Measurements from ENCODE around the gene ANKS1B. TPM values are rescaled to one million over a fixed set of nuclear protein-coding genes. Genes with fewer than 3 reads are reported as not detected.
"Not testable (repeated sequence)": the region's sequence is repeated elsewhere in the genome, so short reads cannot be mapped to it uniquely, and the experiment has no call there.

The ANKS1B gene
- total and polyA plus RNA-seq, 7 donors = 1.0 to 57.3 (median 30.1) TPM; not detected in 1

GRCh38 chr12:99714921-99715320 is 269.8 kb downstream of the ANKS1B start:
- DNase-seq; H3K27me3 ChIP-seq; H3K9me3 ChIP-seq; intact Hi-C loops (cut with DNase I); H3K4me1 ChIP-seq; H3K36me3 ChIP-seq; H3K27ac ChIP-seq; H3K4me3 ChIP-seq: not testable (repeated sequence)
- WGBS, 2 donors = 87 to 92% methylated on average over 4 of the region's 4 CpGs

DNA sequence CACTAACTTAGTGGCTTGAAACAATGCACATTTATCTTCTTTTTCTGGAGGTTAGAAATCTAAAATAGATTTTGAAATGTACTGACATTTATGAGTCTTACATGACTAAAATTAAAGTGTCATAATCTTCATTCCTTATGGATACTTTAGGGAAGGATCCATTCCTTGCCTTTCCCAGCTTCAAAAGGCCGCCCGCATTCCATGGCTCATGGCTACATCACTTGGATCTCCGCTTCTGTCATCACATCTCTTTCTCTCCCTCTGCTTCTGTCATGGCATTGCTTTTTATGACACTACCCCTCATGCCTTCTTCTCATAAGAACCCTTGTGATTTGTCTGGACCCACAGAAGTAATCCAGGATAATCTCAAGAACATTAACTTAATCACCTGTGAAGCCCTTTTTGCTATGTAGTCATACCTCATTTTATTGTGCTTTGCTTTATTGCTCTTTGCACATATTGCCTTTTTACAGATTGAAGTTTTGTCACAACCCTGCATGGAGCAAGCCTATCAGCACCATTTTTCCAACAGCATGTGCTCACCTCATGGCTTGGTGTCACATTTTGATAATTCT is 270.7 kb downstream of the ANKS1B start:
- H3K36me3 ChIP-seq = no peaks in the 10 kb centered on the region
- no peak for DNase-seq
- H3K27me3 ChIP-seq = no peaks in the 10 kb centered on the region
- no peak overlapping the region for H3K4me3 ChIP-seq
- no peaks in the 10 kb centered on the region for H3K4me1 ChIP-seq
- intact Hi-C loops (cut with DNase I) = no loop called here
- TF ChIP-seq POLR2A (IDR thresholded peaks at IDR 0.05) (no peak), EP300 (IDR thresholded peaks at IDR 0.05) (no peak), CTCF (IDR thresholded peaks at IDR 0.05) (no peak), POLR2AphosphoS5 (IDR thresholded peaks at IDR 0.05) (no peak)
- WGBS, 2 donors = 79 to 97% methylated on average over 3 of the region's 3 CpGs
- H3K27ac ChIP-seq = no peak overlapping the region
- no peaks in the 10 kb centered on the region for H3K9me3 ChIP-seq

GRCh38 chr12:99712281-99712680 is 272.5 kb downstream of the ANKS1B start:
- H3K27me3 ChIP-seq = no peaks in the 10 kb centered on the region
- TF ChIP-seq POLR2A (IDR thresholded peaks at IDR 0.05) (no peak), POLR2AphosphoS5 (IDR thresholded peaks at IDR 0.05) (no peak), CTCF (IDR thresholded peaks at IDR 0.05) (no peak), EP300 (IDR thresholded peaks at IDR 0.05) (no peak)
- no peaks in the 10 kb centered on the region for H3K4me1 ChIP-seq
- intact Hi-C loops (cut with DNase I) = no loop called here
- DNase-seq = no peak
- H3K4me3 ChIP-seq = no peak overlapping the region
- H3K36me3 ChIP-seq = no peaks in the 10 kb centered on the region
- no peak overlapping the region for H3K27ac ChIP-seq
- no peaks in the 10 kb centered on the region for H3K9me3 ChIP-seq

GRCh38 chr12:99711246-99711645 is 273.5 kb downstream of the ANKS1B start:
- intact Hi-C loops (cut with DNase I) = no loop called here
- WGBS, 2 donors = 70 to 74% methylated on average over 1 of the region's 1 CpG

GRCh38 chr12:99709619-99710018 is 275.1 kb downstream of the ANKS1B start:
- intact Hi-C loops (cut with DNase I) = no loop called here
- Histone ChIP-seq H3K9me3 (no peaks in the 10 kb centered on the region), H3K4me3 (no peak overlapping the region), H3K27me3 (no peaks in the 10 kb centered on the region), H3K4me1 (no peaks in the 10 kb centered on the region), H3K27ac (no peak overlapping the region), H3K36me3 (no peaks in the 10 kb centered on the region)
- no peak for DNase-seq
- TF ChIP-seq EP300 (IDR thresholded peaks at IDR 0.05) = no peak

More at GRCh38 chr12:99711246-99711645, 273.5 kb downstream of the ANKS1B start:
- Histone ChIP-seq H3K27me3 (no peaks in the 10 kb centered on the region), H3K9me3 (no peaks in the 10 kb centered on the region), H3K4me1 (no peaks in the 10 kb centered on the region), H3K27ac (no peak overlapping the region), H3K4me3 (no peak overlapping the region), H3K36me3 (no peaks in the 10 kb centered on the region)
- no peak for TF ChIP-seq POLR2A (IDR thresholded peaks at IDR 0.05)
- no peak for TF ChIP-seq CTCF (IDR thresholded peaks at IDR 0.05)
- no peak for TF ChIP-seq EP300 (IDR thresholded peaks at IDR 0.05)
- no peak for TF ChIP-seq POLR2AphosphoS5 (IDR thresholded peaks at IDR 0.05)
- DNase-seq = no peak

DNA sequence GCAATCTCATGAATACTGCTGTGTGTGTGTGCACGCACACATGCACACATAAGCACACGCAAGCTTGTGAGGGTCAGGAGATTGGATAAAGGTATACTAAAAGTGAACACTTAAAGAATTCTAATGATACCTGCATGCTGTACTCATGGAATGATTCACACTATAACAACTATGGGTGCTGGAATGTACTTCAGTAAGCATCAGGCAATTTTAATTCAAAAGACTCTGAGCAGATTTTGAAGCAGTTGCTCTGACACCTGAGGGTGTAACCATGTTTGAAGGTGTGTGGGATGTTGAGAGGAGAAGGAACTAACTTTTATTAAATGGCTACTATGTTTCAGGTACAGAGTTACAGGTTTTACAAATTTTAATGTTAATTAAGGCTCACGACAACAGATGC is 275.6 kb downstream of the ANKS1B start:
- 92 to 96% methylated on average over 3 of the region's 3 CpGs for WGBS, 2 donors
- H3K4me3 ChIP-seq = no peak overlapping the region
- no peaks in the 10 kb centered on the region for H3K4me1 ChIP-seq
- TF ChIP-seq POLR2A (IDR thresholded peaks at IDR 0.05) (no peak), POLR2AphosphoS5 (IDR thresholded peaks at IDR 0.05) (no peak), EP300 (IDR thresholded peaks at IDR 0.05) (no peak), CTCF (IDR thresholded peaks at IDR 0.05) (no peak)
- H3K27ac ChIP-seq = no peak overlapping the region
- H3K36me3 ChIP-seq = no peaks in the 10 kb centered on the region
- H3K27me3 ChIP-seq = no peaks in the 10 kb centered on the region
- intact Hi-C loops (cut with DNase I) = no loop called here
- H3K9me3 ChIP-seq = no peaks in the 10 kb centered on the region
- no peak for DNase-seq
